LNCaP clone FGC (cell line): ENCODE measurements around the gene DYSF.
"Not testable (repeated sequence)": the region's sequence is repeated elsewhere in the genome, so short reads cannot be mapped to it uniquely, and the experiment has no call there.

Experiments used
- DNase-seq: peaks from one replicate; pipeline ENCODE4 v3.0.0-alpha.2; 2011; ENCODE audit warnings: low read depth
- H3K4me3 ChIP-seq: 2 replicates; pipeline ENCODE4 v1.5.1; 2011; ENCODE audit warnings: mild to moderate bottlenecking, low read depth, low read length, control low read depth
- CTCF ChIP-seq: IDR thresholded peaks from 2 replicates; pipeline ENCODE4 v1.5.1; 2012; ENCODE audit warnings: mild to moderate bottlenecking; ENCODE audit not compliant: control insufficient read depth, insufficient read depth; ENCODE audit errors: extremely low read depth

DYSF gene

GRCh38 chr2:71453404-71454220, at the start of gene DYSF:
Gene DYSF (plus strand): TSS chr2:71453561.
- no peak for DNase-seq
- H3K4me3 ChIP-seq, result no peak within 1 kb of the TSS
- no peak for TF ChIP-seq CTCF

GRCh38 chr2:71409611-71410010, 43.8 kb upstream of the DYSF start:
- TF ChIP-seq CTCF, result no peak
- H3K4me3 ChIP-seq, result no peak overlapping the region
- DNase-seq, result no peak

- no peak for TF ChIP-seq CTCF
- no peak overlapping the region for H3K4me3 ChIP-seq
- DNase-seq, result no peak
These were observed 42.7 kb upstream of the DYSF start for GRCh38 chr2:71410696-71411095.

- not testable (repeated sequence) for H3K4me3 ChIP-seq, DNase-seq
These were observed 36.5 kb upstream of the DYSF start for GRCh38 chr2:71416866-71417265.

GRCh38 chr2:71417300-71418202, 35.8 kb upstream of the DYSF start:
- TF ChIP-seq CTCF, result no peak
- no peak for DNase-seq
- H3K4me3 ChIP-seq, result no peak overlapping the region

GRCh38 chr2:71419145-71419544, 34.2 kb upstream of the DYSF start:
- no peak overlapping the region for H3K4me3 ChIP-seq
- no peak for TF ChIP-seq CTCF
- DNase-seq, result no peak

GRCh38 chr2:71419976-71420375, 33.4 kb upstream of the DYSF start:
- no peak for DNase-seq
- TF ChIP-seq CTCF, result no peak
- no peak overlapping the region for H3K4me3 ChIP-seq
